ENCODE measurements around the gene PREP.

The PREP gene

GRCh38 chr6:105263685-105264610, 138.9 kb downstream of the PREP start:
- Histone ChIP-seq H3K9me3 (no peaks in the 10 kb centered on the region), H3K4me3 (ENCODE audit: low read depth, low read length) (no peak overlapping the region), H3K27me3 (no peaks in the 10 kb centered on the region), H3K4me1 (peaks cover 4% of the 10 kb centered on the region), H3K36me3 (no peaks in the 10 kb centered on the region)
- no peak for TF ChIP-seq CTCF (IDR thresholded peaks at IDR 0.05; ENCODE audit: low read depth, low read length)
- DNase-seq = no peak

GRCh38 chr6:105259913-105260889, 142.7 kb downstream of the PREP start:
- Histone ChIP-seq H3K36me3 (no peaks in the 10 kb centered on the region), H3K9me3 (no peaks in the 10 kb centered on the region), H3K27me3 (no peaks in the 10 kb centered on the region), H3K4me1 (peaks cover 7% of the 10 kb centered on the region), H3K4me3 (ENCODE audit: low read depth, low read length) (no peak overlapping the region)
- no peak for DNase-seq
- TF ChIP-seq CTCF (IDR thresholded peaks at IDR 0.05; ENCODE audit: low read depth, low read length) = no peak

GRCh38 chr6:105258816-105259215, 144.1 kb downstream of the PREP start:
- H3K9me3 ChIP-seq = no peaks in the 10 kb centered on the region
- no peak for DNase-seq
- H3K36me3 ChIP-seq = no peaks in the 10 kb centered on the region
- H3K4me3 ChIP-seq (ENCODE audit: low read depth, low read length) = no peak overlapping the region
- peaks cover 3% of the 10 kb centered on the region; the same call in 1 of the 2 replicates for H3K4me1 ChIP-seq
- H3K27me3 ChIP-seq = no peaks in the 10 kb centered on the region
- no peak for TF ChIP-seq CTCF (IDR thresholded peaks at IDR 0.05; ENCODE audit: low read depth, low read length)

GRCh38 chr6:105257340-105257739, 145.5 kb downstream of the PREP start:
- Histone ChIP-seq H3K4me1 (peaks cover 3% of the 10 kb centered on the region; the same call in 1 of the 2 replicates), H3K36me3 (no peaks in the 10 kb centered on the region), H3K9me3 (no peaks in the 10 kb centered on the region), H3K27me3 (no peaks in the 10 kb centered on the region), H3K4me3 (ENCODE audit: low read depth, low read length) (no peak overlapping the region)
- DNase-seq = no peak
- no peak for TF ChIP-seq CTCF (IDR thresholded peaks at IDR 0.05; ENCODE audit: low read depth, low read length)

- H3K36me3 ChIP-seq = no peaks in the 10 kb centered on the region
- peaks cover 3% of the 10 kb centered on the region; the same call in 1 of the 2 replicates for H3K4me1 ChIP-seq
- no peak for TF ChIP-seq CTCF (IDR thresholded peaks at IDR 0.05; ENCODE audit: low read depth, low read length)
- no peaks in the 10 kb centered on the region for H3K9me3 ChIP-seq
- H3K4me3 ChIP-seq (ENCODE audit: low read depth, low read length) = no peak overlapping the region
- H3K27me3 ChIP-seq = no peaks in the 10 kb centered on the region
- no peak for DNase-seq
Measured at GRCh38 chr6:105256619-105257018, 146.3 kb downstream of the PREP start.

All from BE2C (cell line).